Cerebellar cortex (tissue), 1 donor: ENCODE data around the gene MBD1.
"Not testable (repeated sequence)": the region's sequence is repeated elsewhere in the genome, so short reads cannot be mapped to it uniquely, and the experiment has no call there.

Source experiments
- DNase-seq: peaks from one replicate; pipeline ENCODE4 v3.0.0-alpha.2; 2015; ENCODE audit warnings: low spot score

MBD1 gene

DNA sequence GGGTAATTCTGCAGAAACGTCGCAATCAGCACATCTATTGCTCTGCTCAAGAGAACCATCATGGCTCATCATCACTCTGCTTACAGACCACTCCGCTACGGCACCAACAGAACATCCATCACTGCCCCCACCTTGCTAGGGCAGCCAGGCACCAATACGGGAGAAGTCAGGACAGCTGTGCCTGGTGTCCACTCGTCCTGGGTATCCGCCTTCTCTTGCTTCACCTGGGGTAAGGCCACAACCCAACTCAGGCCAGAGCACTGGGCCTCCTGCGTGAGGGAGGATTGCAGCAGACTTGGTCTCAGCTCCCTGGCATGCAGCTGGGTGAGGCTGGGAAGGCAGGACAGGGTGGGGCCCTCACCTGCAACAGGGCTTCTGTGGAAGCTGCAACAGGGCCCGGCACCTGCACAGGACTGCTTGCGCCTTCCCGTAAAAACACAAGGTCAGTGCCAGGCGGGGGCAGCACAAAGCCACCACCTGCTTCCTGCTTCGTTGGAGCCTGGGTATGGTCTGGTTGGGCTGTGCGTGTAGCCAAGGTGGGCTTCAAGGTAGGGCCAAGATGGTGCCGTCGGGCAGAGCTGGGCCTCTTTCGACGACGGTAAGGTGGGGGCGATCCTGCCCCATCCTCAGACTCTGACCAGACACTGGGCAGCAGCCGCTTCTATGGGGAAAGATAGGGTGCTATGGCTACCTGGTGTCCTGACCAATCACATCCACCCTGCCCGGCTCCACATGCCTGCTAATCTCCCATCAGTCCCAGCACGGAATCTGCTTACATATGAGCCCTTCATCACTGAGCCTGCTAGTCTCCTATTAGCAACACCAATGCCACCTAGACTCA lies 7.9 kb downstream of the MBD1 start:
- no peak for DNase-seq

DNA sequence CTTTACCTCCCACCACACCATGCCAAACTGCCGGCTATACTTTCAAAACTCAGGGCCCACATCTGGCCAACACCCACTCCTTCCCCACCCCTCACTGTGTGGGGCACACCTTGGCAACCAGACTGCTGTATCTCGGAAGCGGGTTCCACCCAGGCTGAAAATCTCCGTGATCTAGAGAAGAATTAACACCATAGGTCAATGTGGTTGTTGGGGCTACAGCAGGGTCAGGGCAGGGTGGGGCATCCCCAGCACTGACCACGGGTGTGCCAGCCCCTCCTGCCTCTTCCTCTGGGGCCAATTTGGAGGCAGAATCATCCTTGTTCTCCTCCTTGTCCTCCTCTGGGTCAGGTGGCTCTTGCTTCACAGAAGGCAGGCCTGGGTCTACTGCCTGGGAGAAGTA lies 8.8 kb downstream of the MBD1 start:
- DNase-seq, result no peak

GRCh38 chr18:50268022-50268747 lies 13.1 kb downstream of the MBD1 start:
- DNase-seq, result no peak

DNA sequence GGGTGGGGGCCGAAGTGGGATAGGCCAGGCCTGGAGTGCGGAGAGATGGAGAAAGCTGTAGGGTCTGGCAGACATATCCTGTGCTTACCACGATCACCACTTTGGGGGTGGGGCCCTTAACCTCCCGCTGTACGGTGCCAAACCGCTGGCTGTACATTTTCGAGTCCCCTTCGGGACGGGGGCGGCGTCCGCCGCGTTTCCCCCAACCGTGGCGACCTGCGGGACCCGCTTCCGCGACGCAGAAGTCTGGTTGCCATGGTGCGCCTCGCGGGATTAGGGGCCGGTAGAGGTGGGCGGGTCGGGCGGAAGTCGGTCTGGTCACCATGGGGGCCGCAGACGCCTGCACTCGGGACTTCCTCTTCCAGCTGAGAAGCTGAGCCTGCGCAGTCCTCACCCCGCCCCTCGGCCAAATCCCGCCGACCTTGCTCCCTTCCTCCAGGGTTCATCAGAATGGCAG lies 15.0 kb downstream of the MBD1 start, which contains the start of gene CFAP53:
TSS of gene CFAP53 (minus strand) at position 248 of the 457 bp plus-strand sequence. CDS start at position 157, 91 bp downstream.
- peak; percentile 69 for DNase-seq

DNA sequence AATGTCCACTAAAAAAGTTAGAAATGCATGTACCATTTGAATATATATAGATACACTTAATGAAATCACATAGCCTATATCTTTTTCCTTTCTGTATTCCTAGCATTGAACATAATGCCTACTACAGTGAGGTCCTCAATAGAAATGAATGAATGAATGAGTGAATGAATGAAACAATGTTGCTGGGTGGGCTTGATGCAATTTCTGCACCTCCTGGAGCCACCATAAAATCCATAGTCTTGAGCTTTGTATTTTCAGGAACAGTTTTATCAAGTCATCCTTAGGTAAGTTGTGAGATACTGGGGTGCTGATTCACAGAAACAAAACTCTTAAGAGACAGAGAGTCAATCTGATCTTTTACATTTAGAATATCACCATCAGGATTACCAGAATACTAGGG lies 18.3 kb downstream of the MBD1 start:
- no peak for DNase-seq

- no peak for DNase-seq
Observed at GRCh38 chr18:50250935-50251334, 30.4 kb downstream of the MBD1 start.

DNA sequence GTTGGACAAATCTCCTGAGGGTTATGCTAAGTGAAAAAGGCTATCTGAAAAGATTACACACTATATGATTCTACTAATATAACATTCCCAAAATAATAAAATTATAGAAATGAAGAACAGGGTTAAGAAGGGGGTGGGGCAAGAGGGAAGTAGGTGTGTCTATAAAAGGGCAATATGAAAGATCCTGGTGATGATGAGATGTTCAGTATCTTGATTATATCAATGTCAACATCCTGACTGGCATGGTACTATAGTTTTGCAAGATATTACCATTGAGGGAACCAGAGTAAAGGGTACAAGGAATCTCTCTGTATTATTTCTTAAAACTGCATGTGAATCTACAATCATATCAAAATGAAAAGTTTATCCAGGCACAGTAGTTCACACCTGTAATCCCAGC lies 31.7 kb downstream of the MBD1 start:
- no peak for DNase-seq

DNA sequence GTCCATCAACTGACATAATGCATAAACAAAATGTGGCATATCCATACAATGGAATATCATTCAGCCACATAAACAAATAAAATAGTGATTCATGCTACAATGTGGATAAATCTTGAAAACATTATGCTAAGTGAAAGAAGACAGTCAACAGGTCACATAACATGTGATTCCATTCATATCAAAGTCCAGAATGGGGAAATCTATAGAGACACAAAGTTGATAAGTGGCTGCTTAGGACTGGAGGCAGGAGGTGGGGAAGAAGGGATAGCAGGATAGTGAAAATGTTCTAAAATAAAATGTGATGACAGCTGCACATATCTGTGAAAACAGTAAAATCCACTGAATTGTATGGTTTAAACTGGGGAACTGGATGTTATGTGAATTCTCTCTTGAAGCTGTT lies 33.8 kb downstream of the MBD1 start:
- no peak for DNase-seq

GRCh38 chr18:50241768-50242167 lies 39.6 kb downstream of the MBD1 start:
- not testable (repeated sequence) for DNase-seq

GRCh38 chr18:50240080-50240563 lies 41.2 kb downstream of the MBD1 start:
- no peak for DNase-seq

GRCh38 chr18:50232419-50232818 lies 48.9 kb downstream of the MBD1 start:
- no peak for DNase-seq

- DNase-seq, result no peak
Observed at GRCh38 chr18:50231621-50232020, 49.7 kb downstream of the MBD1 start.

- not testable (repeated sequence) for DNase-seq
Observed at GRCh38 chr18:50220249-50220648, 61.1 kb downstream of the MBD1 start.
